Brain microvascular endothelial cell (primary cell): Measurements from ENCODE around the gene CBR3.

Experiments used
- DNase-seq: peaks from one replicate; pipeline ENCODE4 v3.0.0-alpha.2; 2020
- H3K27ac ChIP-seq: fragments of 250-450 bp; sonication (Bioruptor Pico); 2 replicates; pipeline ENCODE4 v1.5.1; 2020; ENCODE audit warnings: mild to moderate bottlenecking, moderate library complexity
- H3K27me3 ChIP-seq: fragments of 250-450 bp; sonication (Bioruptor Pico); replicated peaks from 2 replicates; pipeline ENCODE4 v1.5.1; 2020; ENCODE audit warnings: mild to moderate bottlenecking
- H3K36me3 ChIP-seq: fragments of 250-450 bp; sonication (Bioruptor Pico); replicated peaks from 2 replicates; pipeline ENCODE4 v1.5.1; 2020; ENCODE audit warnings: mild to moderate bottlenecking
- H3K4me3 ChIP-seq: 2 replicates; pipeline ENCODE4 v1.5.1; 2011; ENCODE audit warnings: low read depth, mild to moderate bottlenecking, control low read depth, low read length, moderate library complexity
- in situ Hi-C: cut with HindIII; loops from 2 replicates; pipeline ENCODE4 v1.10.0; 2017; ENCODE audit warnings: low sequenced_read_pairs, low pct_ligation_motif_present
- TF ChIP-seq, protein P1 (sequence below): IDR thresholded peaks from 2 replicates; pipeline ENCODE4 v1.5.1; 2011; ENCODE audit warnings: low read depth, mild to moderate bottlenecking, moderate library complexity, low read length, control low read depth, inconsistent platforms; ENCODE audit errors: missing control alignments

CBR3 gene

DNA sequence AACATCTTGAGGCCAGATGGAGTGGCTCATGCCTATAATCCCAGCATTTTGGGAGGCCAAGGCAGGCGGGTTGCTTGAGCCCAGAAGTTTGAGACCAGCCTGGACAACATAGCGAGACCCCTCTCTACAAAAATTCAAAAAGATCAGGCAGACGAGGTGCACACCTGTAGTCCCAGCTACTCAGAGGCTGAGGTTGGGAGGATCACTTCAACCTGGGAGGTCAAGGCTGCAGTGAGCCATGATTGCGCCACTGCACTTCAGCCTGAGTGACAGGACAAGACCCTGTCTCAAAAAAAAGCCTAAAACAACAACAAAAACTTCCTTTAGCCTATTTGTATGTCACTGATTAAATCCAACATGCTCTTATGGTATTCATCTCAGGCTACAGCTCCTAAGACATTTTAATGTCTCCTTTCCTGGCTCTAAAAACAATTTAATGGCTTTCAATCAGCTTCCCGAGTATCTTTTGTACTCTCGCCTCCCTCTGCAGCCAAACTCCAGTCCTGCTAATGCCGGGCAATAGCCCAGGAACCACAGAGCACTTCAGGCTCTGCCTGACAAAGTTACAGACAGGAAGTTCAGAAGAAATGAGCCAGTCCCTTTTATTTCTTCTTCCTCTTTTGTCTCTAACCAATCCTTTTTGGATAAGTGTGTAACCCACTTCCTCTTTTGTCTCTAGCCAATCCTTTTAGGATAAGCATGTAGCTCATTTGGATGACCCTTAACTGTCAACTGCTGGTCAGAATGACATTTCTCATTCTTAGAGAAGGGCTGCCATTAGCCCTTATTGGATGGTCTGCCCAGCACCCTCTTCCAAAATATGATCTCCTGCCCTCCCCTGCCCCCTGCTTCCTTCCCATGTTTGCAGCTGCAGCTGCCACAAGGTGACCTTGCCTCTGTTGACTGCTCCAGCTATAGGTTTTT, 15.2 kb downstream of the CBR3 start:
- Histone ChIP-seq H3K36me3 (no peaks in the 10 kb centered on the region), H3K4me3 (no peak overlapping the region), H3K27me3 (no peaks in the 10 kb centered on the region), H3K27ac (no peak overlapping the region)
- no peak for DNase-seq
- TF ChIP-seq, protein P1, sequence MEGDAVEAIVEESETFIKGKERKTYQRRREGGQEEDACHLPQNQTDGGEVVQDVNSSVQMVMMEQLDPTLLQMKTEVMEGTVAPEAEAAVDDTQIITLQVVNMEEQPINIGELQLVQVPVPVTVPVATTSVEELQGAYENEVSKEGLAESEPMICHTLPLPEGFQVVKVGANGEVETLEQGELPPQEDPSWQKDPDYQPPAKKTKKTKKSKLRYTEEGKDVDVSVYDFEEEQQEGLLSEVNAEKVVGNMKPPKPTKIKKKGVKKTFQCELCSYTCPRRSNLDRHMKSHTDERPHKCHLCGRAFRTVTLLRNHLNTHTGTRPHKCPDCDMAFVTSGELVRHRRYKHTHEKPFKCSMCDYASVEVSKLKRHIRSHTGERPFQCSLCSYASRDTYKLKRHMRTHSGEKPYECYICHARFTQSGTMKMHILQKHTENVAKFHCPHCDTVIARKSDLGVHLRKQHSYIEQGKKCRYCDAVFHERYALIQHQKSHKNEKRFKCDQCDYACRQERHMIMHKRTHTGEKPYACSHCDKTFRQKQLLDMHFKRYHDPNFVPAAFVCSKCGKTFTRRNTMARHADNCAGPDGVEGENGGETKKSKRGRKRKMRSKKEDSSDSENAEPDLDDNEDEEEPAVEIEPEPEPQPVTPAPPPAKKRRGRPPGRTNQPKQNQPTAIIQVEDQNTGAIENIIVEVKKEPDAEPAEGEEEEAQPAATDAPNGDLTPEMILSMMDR, result no peak
- in situ Hi-C loops, result no loop called here

DNA sequence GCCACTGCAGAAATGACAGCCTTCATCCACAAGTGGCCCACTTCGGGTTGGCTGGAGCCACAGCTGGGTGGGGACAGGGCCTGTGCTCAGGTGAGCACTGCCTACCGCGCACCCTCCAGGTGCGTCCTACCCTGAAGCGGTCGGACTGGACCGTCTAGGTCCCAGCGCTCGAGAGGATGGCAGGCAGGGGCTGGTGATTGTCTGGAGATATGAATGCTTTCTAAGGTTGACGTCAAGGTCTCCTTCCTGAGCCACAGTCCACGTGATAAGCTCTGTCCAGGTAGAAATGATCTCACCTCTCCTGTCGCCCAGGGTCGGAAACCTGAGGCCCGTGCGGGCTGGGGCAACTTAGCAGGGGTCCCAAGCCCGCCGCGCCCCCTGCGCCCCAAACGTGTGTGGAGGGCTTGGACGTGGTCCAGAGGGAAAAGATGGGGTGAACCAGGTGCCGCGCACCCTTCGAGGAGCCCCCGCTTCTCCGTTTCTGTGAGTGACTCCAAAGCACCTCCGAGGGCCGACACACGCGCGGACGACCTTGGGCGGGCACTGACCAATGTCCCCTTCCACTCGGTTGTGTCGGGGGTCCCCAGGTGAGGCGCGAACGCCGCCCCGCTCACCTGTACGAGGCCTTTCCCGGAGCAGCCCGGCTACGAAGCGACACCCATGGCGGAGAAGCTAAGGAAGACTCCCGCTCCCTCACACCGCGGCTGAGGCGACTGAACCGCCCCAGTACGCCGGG, 20.9 kb downstream of the CBR3 start:
- TF ChIP-seq, protein P1, result no peak
- no peaks in the 10 kb centered on the region for H3K27me3 ChIP-seq
- in situ Hi-C loops, result no loop called here
- no peaks in the 10 kb centered on the region for H3K36me3 ChIP-seq
- H3K4me3 ChIP-seq, result peak overlapping the region; percentile 66
- no peak for DNase-seq
- no peak overlapping the region for H3K27ac ChIP-seq

DNA sequence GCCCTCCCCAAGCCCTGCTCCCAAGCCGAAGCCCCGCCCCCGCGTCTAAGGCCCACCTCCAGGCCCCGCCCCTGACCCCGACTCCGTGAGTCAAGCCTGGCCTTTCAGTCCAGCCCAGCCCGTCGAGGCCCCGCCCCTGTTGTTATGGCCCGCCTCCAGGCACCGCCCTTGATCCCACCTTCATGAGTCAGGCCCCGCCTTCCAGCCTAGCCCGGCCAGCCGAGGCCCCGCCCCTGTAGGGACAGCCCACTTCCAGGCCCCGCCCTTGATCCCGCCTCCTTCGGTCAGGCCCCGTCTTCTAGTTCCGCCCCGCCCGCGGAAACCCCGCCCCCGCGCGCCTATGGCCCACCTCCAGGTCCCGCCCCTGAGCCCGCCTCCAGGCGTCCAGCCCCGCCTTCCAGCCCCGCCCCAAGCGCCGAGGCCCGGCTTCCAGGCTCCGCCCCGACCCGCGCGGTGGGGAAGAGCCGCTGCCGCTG, 21.5 kb downstream of the CBR3 start:
- in situ Hi-C loops, result no loop called here
- H3K27ac ChIP-seq, result no peak overlapping the region

DNA sequence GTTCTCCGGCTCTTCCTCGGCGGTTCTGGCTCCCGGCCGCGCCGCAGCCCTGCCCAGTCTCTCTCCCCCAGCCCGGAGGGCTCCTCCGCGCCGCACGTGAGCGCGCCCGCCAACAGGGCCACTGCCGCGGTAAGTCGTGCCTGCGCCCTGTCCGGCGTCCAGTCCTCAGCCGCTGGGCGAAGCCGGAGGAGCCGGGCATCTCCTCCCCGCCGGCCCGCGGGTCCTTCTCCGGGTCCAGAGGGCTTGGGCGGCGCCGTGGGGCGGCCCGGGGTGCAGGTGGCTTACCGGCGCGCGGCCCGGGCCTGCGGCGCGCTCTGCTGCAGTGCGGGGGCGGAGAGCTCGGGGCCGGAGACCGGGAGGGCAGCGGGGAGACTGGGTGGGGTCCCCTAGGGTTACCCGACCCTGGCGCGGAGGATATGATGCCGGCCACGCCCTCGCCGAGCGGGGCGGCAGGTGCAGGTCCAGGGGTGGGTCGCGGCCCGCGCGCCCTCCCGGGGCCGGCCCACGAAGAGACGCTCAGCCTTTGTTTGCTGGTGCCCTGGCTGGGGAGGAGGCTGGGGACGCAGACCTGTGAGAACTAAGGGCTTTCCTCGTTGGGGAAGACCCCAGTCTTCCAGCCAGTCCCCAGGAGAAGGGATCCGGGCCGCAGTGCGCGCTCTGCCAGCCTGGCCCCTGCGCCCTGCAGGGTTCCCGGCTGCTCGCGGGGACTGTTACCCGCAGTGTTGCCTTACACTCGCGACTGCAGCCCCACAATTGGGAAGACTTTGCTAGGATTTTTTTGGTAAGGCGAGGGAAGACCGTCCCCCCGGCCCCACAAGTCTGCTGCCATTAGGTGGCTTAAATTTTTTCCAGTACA, 22.2 kb downstream of the CBR3 start, which contains the start of gene DOP1B:
TSS of gene DOP1B (plus strand) at position 10 of the 856 bp plus-strand sequence. CDS start 7,910 bp downstream, outside the sequence.
- no peak for DNase-seq
- TF ChIP-seq, protein P1, result no peak
- in situ Hi-C loops, result no loop called here
- Histone ChIP-seq H3K27me3 (no peaks in the 10 kb centered on the region), H3K36me3 (no peaks in the 10 kb centered on the region), H3K4me3 (peak within 1 kb of the TSS; percentile 66), H3K27ac (no peak within 1 kb of the TSS)

More for the DNA sequence above, 21.5 kb downstream of the CBR3 start:
- peak overlapping the region; percentile 66 for H3K4me3 ChIP-seq
- no peaks in the 10 kb centered on the region for H3K27me3 ChIP-seq
- TF ChIP-seq, protein P1, result no peak
- peak; percentile 98 for DNase-seq
- no peaks in the 10 kb centered on the region for H3K36me3 ChIP-seq

DNA sequence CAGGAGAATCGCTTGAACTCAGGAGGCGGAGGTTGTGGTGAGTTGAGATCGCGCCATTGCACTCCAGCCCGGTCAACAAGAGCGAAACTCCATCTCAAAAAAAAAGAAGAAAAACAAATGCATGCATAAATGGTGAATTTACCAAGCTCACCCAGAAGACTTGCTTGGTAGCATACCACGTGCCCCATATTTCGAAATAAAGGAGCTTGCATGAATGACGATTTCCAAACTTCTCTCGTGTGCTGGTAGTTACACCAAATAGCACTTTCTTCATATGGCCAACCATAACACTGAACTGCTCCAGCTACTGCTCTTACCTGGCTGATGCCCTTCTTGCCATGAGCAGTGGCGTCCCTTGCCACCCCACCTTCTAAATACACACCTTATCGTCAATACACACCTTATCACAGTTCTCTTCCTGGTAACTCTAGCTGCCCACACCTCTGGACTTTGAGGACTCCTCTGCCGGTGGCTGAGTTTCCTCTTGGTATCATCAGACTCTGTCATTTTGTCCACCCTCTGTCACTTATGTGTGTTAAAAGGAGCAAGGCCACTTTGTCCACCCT, 24.6 kb downstream of the CBR3 start:
- Histone ChIP-seq H3K27ac (no peak overlapping the region), H3K36me3 (no peaks in the 10 kb centered on the region), H3K4me3 (no peak overlapping the region), H3K27me3 (no peaks in the 10 kb centered on the region)
- DNase-seq, result no peak
- in situ Hi-C loops, result no loop called here
- TF ChIP-seq, protein P1, result no peak
